K562 treated with DMSO at 1 percent for 24 hours (cell line): Measurements from ENCODE around the gene ID2. TPM values are rescaled to one million over a fixed set of nuclear protein-coding genes. Genes with fewer than 3 reads are reported as not detected.

Experiments used
- total RNA-seq: library from RNA; unstranded; fragments of 300-600 nt; gene quantifications from 2 replicates; pipeline ENCODE4 v1.2.3, GENCODE V29; 2022; ENCODE audit warnings: low read depth; ENCODE audit not compliant: insufficient read depth

Gene ID2
- total RNA-seq = 130 and 152 TPM in 2 replicates

GRCh38 chr2:8681786-8682692, at the start of gene ID2:
ID2 (plus strand) TSS chr2:8682056; CDS start chr2:8682166, 110 bp downstream.

Other genes starting within 250 kb of the ID2 start
- gene KIDINS220, start 155.6 kb downstream of the ID2 start, total RNA-seq = 20.7 and 24.2 TPM in 2 replicates